ENCODE data around the gene CABLES2.

Gene CABLES2

DNA sequence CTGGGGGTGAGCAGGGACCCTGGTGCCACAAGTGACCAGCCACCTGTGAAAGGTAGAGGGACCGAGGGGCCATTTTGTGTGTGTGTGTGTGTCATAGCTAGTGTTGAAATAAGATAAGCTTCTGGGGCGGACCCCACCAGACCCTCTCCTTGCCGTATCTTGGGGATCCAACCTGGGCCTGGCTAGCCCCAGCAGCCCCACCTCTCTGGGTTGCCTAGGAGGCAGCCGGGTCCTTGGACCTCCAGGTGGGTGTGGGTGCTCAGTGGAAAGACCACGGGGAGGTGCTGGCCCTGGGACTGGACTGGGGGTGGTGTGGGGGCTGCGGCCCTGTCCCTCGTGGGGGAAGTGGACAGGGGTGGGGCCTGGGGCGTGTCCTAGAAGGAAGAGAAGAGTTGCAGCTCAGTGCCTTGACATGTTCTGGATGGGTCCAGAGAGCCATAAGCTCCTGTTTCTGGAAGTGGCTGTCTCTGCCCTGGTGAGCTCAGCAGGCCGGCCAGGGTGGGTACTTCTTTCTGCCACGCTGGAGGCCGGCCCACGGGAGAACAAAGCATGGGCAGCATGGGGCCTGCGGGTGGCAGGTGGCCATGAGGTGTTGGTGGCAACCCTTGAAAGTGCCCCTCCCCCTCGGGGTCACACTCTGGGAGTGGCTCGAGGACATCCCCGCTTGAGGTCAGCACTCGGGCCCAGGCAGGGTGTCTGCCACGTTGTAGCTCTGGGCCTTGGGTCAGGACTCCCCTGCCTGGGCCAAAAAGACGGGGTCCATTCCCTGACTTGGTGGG, 11.8 kb upstream of the CABLES2 start:
- DNase-seq (ENCODE audit: low read depth): no peak

DNA sequence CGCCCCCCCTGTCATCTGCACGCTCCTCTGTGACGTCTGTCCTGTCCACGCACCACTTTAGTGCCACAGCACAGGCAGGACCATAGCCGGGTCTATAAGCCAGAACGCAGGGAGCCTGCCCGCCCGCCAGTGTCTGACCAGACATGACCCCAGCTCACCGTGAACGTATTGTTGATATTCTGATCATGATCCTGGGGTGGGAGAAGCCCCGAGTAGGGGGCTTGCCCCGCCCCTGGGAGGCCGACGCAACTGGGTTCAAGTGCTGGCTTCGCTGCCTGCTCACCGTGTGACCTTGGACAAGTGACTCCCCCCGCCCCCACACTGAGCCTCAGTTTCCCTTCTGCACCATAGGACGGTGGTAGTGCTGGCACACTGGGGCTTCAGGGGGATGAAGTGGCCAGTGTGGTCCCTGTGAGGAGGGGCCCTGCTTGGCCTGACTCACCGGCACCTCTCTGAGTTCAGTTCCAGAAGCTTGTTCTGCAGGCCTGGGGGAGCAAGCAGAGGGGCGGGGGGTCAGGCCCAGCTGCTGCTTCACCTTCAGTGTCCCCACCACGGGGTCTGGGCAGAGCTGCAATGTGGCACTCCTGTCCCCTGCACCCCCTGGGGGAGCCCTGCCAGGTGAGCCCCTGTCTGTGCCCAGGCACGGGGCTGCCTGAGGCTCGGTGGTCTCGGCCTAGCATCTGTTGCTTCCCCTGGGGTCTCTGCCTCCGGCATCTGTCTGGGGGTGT, 11.1 kb upstream of the CABLES2 start:
- no peak for DNase-seq (ENCODE audit: low read depth)

DNA sequence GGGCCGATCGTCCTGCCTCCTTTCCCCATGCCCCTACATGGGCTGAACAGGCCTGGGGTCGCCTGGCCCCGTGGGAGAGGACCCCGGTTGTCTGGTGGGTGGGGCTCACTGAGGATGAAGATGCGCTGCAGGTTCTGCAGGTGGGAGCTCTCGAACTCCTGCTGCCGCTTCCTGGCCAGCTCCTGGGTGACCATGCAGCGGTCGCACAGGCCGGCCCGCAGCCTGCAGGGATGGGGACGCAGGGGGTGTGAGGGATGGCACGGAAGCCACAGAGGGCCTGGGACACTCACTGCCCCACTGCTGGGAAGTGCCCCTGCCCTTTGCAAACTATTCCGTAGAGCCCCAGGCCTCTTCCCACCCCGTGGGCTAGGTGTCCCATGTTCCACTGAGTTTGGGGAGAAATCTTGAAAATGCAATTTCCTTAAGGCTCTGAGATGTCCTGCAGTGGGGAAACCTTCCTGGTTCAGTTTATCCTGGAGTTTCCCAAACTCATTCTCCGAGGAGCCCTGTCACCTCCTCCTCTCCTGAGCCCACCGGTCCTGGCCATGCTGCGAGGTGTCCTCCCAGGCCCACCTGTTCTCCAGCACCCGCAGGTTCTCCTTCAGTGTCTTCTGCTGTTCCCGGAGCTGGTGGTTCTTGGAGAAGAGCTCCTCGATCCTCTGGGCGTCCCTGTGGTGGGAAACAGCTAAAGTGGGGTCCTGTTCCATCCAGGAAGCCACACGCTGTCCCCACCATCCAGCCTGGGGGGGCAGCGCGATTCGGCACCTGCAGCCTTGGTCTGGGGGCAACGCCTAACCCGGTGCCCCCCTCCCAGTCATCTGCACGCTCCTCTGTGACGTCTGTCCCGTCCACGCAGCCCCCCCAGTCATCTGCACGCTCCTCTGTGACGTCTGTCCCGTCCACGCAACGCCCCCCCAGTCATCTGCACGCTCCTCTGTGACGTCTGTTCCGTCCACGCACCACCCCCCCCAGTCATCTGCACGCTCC, 9.9 kb upstream of the CABLES2 start:
- no peak for DNase-seq (ENCODE audit: low read depth)

DNA sequence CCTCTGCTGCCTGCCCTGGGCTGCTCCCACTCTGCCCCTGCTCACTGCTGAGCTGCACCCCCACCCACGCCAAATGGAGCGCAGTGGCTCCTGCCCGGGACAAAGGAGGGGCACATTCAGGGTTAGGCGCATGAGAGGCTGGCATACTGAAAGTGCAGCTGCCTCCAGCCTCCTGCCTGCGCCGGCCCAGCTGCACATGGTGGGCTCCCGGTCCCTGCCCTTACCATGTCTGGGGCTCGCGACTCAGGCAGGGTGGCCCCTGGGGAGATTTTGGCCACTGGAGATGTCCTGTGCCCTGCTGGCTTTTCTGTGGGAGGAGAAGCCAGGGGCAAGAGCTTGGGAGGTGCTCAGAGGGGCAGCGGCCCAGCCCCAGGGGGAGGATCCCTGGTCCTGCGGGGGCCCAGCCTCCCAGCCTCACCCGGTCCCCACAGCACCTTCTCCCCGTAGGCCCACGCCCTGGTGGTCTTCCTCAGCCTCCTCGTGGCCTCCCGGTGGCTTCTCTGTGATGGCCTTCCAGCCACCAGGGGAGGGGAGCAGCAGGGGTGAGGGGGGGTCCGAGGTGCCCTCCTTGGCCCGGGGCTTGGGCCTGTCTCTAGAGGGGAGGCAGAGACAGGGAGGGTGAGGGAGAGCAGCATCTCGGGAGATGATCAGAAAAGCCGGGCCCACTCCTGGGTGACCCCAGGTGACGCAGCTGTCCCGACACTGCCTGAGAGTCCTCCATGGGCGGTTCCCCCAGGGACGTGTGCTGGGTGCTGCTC, 8.4 kb upstream of the CABLES2 start:
- no peak for DNase-seq (ENCODE audit: low read depth)

DNA sequence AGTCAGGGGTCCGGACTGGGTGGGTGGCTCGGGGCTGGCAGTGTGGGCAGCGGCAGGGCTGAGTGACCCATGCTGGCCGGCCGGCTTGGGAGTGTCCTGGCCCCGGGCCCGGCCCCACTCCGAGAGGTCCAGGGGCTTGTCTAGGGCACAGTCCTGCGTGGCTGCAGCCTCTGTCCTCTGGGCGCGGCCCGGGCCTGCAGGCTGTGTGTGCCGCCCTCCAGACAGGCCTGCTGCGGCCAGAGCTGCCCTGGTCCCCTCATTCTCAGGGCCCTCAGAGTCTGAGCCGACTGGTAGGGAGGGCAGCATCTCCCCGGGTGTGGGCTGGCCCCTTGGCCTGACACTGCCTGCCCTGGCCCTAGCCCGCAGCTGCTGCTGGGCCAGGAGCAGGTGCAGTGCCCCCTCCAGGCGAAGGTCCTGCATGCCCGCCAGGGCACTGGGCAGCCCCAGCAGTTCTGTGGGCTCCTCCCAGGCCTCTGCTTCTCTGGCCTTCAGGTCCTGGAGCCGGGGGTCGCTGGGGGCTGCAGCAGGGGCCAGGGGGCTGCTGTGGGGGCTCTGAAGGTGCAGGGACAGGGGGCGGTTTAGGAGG, 6.9 kb upstream of the CABLES2 start:
- DNase-seq (ENCODE audit: low read depth): no peak

DNA sequence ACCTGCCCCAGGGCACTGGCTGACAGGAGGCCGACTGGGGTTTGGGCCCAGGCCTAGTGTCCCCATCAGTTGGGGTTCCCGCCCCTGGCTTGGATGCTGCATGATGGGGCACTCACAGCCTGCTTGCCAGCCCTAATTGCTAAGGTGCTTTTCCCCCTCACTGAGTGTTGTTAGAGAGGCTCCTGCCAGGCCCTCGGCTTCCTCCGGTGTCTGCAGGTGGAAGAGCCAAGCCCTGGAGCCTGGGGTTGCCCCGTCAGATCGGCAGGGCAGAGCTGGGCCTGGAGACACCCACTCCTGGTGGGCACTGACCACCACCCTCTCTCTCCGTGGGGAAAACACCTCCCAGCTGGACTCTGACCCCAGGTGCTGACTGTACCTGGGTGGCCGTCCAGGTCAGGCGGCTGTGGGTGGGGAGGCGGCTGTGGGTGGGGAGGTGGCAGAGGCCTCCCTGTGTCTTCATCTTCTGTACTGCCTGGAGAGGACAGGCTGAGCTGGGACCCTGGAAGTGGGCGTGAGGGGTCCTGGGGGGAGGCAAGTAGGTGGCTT, 6.0 kb upstream of the CABLES2 start:
- DNase-seq (ENCODE audit: low read depth): no peak

DNA sequence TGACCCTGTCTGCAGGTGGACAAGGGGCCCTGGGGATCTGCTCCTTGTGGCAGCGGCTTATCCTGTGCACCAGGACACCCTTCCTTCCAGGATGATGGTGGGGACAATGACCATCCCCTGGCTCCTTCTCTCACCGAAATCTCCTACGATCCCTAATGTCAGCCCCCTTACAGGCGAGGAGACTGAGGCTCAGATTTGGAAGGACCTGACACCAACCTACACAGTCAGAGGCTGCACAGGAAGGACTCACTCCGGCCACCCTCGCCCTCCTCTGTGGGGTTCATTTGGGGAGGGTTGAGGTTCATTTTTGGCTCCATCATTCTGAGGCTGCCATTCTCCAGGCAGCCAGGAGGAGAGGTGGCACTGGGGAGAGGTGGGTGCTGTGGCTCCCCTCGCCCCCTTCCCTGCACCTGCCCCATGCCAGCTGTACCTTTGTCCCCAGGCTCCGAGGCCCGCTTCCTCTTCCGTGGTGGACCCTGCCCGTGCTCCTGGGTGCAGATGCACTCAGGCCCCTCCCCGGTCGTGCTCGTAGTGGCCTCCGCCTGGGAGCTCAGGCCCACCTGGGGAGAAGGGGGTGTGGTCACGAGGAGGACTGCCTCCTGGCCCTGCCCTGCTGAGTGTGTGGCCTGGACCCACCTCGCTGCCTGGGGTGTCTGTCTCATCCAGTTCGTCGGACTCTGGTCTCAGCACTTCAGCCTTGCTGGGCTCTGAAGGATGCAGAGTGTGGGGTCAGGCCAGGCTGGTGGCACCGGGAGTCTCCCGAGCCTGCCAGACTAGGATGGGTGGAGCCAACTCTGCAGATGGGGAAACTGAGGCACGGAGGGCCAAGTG, 5.3 kb upstream of the CABLES2 start:
- DNase-seq (ENCODE audit: low read depth): no peak

DNA sequence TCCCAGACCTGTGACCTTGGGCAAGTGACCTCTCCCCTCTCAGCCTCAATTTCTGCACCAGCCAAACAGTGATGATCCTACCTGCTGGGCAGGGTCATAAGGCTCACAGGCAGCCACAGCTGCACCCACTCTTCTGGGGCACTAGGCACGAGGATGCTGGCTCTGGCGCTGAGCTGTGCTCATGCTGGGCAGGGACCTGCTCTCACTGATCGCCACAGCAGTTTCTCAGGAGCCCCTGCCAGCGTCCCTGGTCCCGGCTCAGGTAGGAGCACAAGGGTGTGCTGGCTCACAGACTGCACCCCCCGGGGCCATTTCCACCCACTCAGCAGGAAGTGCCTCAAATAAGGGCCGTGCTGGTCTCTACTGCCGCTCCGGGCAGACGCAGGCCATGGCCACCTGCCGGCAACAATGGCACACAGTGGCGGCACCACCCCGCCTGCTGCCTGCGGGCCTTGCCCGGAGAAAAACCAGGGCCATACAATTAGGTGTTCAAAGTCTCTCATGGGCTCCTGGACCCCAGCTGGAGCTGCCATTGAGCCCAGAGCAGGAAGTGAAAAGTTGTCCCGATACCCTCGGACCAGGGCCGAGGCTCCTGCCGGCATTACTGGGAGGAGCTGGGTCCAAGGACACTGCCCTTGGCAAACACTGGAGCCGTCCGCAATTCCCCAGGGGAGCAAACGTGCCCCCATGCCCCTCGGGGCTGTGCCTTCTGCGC, 4.6 kb upstream of the CABLES2 start:
- DNase-seq (ENCODE audit: low read depth): no peak

DNA sequence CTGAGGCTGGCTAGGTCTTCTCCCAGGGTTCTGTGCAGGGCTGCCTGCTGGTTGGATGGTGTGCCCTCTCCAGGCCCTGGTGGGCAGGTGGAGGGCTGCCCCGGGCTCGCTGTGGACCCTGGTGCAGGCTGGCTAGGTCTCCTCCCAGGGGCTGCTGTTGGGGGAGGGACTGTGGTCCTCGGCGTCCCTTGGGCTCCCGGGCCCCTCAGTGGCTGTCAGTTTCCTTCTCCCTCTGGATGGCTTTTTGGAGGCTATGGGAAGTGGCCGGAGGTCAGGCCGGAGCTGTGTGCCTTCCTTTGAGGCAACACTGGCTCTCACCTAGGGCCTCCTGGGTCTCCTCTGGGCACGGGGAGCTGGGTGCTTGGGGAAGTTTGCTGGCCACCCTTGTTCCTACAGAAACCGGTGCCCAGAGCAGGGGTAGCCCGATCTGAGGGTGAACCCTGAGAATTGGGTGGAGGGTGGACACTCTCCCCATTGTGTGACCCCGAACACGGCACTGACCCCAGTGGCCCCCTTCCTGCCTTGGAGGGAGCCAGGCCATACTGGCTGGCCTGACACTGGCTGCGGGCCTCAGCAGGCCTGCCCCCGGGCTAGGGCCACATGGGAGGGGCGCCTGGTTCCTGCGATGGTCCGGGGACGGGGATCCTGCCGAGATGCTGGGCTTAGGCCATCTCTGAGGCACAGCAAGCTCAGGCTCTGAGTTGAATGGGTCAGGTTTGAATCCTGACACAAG, 3.8 kb upstream of the CABLES2 start:
- DNase-seq (ENCODE audit: low read depth): no peak

DNA sequence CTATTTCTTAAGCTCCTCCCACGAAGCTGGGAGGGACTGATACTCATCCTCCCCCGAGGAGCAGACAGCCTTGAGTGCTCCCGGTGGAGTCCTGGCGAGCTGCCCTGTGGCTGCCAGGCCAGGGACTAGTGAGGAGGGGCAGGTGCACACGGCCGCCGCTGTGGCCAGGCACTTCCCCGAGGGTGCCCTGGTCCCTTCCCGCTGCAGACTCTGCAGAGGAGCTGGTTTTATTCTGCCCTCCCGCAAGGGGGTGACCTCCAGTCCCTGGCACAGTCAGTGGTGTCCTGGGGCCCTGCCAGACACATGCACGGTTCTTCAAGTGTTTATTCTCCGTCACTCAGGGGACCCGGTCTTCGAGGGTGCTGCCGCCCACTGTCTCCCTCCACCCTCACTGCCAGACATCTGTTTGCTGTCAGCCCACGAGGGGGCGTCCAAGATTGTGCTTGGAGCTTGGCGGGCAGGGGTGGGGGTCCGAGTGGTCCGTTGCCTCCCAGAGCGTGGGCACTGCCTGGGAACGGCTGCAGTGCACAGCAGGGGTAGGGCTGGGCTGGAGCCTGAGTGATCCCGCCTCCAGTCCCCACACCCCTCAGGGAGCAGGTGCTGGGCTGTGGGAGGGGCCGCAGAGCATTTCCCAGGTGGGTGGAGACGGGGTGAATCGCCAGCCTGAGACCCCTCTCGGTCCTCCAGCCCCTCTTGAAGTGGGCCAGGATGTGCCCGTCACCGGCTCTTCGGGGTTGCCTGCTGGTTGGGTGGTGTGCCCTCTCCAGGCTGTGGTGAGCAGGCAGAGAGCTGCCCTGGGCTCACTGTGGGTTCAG, 3.1 kb upstream of the CABLES2 start:
- no peak for DNase-seq (ENCODE audit: low read depth)

DNA sequence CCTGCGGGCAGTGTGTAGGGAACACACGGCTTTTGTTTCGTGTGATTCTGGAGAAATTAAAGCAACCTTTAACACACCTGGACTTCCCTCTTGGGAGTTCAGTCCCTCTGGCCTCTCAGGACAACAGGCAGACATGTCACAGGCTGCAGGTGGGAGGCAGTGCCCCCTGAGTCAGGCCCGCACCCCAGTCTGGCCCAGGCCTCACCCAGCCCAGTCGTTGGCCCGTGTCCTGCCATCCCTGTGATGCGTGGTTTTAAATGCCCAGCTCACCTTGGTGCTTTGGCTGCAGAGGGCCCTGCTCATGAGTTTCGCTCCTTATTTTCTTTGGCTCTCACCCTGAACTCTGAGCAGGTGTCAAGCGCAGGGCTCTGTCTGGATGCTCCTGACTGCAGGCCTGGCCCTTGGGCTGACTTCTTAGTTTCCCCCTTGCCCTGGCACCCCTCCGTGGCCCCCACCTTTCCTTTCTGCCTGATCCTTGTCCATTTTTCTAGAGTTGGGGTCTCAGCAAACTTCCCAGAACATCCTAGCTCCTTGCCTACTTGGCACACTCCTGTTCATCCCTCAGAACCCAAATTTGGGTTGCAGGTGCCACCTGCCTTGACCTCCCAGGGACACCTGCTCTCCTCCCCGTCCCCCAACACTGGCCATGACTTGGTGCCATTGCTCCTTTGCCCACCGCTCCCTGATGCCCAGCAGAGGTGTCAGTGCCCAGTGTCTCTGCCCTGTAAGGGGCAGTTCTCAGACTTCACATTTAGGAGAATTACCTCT, 2.2 kb upstream of the CABLES2 start:
- DNase-seq (ENCODE audit: low read depth): no peak

DNA sequence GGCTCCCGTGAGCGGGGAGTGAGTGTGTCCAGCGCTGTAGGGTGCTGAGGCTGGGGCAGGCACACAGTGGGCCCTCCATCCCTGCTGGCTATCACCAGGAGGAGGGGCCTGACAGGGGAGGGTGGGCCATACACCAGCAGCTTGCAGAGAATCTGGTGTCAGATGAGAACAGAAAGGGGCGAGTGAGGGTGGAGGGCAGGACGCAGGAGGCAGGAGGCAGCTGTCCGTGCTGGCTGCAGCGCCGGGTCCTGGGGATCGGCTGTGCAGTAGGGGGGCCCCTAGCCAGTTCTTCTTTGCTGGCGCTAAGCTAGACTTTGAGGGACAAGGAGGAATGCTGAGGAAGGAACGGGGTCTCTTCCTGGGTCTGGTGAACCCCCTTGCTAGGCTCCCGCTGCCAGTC, 1.6 kb upstream of the CABLES2 start:
- DNase-seq (ENCODE audit: low read depth): no peak

DNA sequence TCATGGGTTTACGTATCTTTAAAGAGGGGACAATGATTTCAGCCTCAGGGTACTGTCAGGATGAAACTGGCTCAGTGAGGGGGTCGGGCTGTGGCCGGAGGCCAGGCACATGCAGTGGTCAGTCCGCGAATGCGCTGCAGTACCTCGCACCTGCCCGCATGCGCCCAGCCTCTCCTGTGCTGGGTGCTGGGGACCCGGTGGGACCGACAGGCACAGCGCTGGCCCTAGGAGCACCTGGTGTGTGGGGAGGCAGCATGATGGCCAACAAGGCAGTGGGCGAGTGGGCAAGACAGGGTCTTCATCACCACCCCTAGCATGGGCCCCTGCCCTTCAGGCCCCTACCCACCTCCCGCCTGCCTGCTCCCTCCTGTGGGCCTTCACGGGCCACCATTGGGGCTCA, 970 bp upstream of the CABLES2 start:
- no peak for DNase-seq (ENCODE audit: low read depth)

DNA sequence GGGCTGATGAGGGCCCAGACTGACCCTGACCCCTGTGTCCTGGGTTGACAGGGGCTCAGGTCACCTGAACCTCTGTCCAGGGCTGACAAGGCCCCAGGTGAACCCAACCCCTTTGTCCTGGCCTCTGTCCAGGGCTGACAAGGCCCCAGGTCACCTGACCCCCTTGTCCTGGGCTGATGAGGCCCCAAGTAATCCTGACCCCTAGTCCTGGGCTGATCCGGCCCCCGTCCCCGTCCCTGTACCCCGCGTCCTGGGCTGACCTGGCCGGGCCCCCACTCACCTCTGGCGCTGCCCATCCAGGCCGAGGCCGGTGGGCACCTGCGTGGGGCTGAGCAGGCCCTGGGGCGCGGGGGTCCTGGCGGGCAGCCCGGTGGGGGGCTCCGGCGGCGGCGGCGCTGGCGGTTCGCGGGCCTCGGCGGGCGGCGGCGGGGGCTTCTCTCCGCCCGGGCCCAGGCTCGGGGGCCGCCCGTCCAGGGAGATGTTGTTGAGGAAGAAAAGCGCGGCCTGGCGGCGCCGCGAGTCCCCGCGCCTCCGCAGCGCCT, 379 bp downstream of the CABLES2 start:
- DNase-seq (ENCODE audit: low read depth): no peak

DNA sequence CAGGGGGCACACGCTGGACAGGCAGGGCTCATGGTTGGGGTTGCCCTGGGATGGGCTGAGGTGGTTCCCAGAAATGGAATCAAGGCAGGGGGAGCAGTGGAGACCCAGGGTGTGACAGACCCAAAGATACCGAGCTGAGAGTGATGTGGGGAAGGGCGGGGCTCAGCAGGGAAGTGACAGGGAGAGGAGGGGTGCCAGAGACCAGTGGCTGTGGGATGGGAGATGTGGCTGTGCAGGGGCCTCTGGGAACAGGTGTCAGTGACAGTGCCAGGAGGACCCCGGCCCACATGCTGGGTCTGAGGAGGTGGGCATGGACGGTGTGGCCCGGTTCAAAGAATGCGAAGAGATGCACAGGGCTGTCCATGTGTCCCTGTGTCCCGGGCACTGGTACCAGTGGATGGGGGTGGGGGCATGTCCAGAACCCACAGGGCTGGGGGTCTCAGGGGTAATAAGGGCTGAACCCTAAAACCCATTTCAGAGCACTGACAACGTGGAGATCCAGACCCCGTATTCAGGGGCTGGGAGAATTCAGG, 1.0 kb downstream of the CABLES2 start:
- DNase-seq (ENCODE audit: low read depth): no peak

All from HS-5 (cell line).